ENCODE measurements around the gene POLR2A. TPM values are rescaled to one million over a fixed set of nuclear protein-coding genes. Genes with fewer than 3 reads are reported as not detected.
A peak's percentile ranks its signal among the peaks of the same experiment; 100 is the strongest.

POLR2A gene
- total and polyA plus RNA-seq, 8 donors, result 24.5 to 83.6 (median 53.8) TPM

DNA sequence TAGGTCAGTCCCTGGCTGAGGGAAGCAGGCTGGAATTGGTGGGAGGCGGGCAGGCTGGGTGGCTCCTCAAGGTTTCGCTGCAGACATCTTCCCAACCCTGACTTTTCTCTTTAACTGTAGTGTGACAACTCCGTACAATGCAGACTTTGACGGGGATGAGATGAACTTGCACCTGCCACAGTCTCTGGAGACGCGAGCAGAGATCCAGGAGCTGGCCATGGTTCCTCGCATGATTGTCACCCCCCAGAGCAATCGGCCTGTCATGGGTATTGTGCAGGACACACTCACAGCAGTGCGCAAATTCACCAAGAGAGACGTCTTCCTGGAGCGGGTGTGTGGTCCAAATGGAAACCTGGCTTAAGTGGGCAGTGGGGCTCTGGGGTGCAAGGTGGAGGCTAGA, 15.0 kb downstream of the POLR2A start:
- TF ChIP-seq, protein P1, sequence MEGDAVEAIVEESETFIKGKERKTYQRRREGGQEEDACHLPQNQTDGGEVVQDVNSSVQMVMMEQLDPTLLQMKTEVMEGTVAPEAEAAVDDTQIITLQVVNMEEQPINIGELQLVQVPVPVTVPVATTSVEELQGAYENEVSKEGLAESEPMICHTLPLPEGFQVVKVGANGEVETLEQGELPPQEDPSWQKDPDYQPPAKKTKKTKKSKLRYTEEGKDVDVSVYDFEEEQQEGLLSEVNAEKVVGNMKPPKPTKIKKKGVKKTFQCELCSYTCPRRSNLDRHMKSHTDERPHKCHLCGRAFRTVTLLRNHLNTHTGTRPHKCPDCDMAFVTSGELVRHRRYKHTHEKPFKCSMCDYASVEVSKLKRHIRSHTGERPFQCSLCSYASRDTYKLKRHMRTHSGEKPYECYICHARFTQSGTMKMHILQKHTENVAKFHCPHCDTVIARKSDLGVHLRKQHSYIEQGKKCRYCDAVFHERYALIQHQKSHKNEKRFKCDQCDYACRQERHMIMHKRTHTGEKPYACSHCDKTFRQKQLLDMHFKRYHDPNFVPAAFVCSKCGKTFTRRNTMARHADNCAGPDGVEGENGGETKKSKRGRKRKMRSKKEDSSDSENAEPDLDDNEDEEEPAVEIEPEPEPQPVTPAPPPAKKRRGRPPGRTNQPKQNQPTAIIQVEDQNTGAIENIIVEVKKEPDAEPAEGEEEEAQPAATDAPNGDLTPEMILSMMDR (IDR thresholded peaks at IDR 0.05), result no peak

GRCh38 chr17:7501729-7502128, 17.6 kb downstream of the POLR2A start:
- Histone ChIP-seq H3K36me3 (peaks cover 9 to 83% (median 70%) of the 10 kb centered on the region in 3 donors), H3K27me3 (no peaks in the 10 kb centered on the region), H3K9me3 (no peaks in the 10 kb centered on the region), H3K4me1 (no peaks in the 10 kb centered on the region), H3K4me3 (no peak overlapping the region), H3K27ac (no peak overlapping the region)
- TF ChIP-seq, protein P1 (IDR thresholded peaks at IDR 0.05), result no peak
- WGBS, 2 donors, result 81 to 82% methylated on average over 14 of the region's 14 CpGs
- intact Hi-C loops (cut with DNase I), result no loop called here
- DNase-seq (no peak), FAIRE-seq (no peak), ATAC-seq (no peak)

More for the DNA sequence above, 15.0 kb downstream of the POLR2A start:
- ATAC-seq (no peak), DNase-seq (no peak), FAIRE-seq (no peak)
- Histone ChIP-seq H3K36me3 (peaks cover 9 to 75% (median 70%) of the 10 kb centered on the region in 3 donors), H3K4me3 (no peak overlapping the region), H3K27ac (no peak overlapping the region), H3K4me1 (no peaks in the 10 kb centered on the region), H3K27me3 (no peaks in the 10 kb centered on the region), H3K9me3 (no peaks in the 10 kb centered on the region)
- intact Hi-C loops (cut with DNase I), result no loop called here
- WGBS, 2 donors, result 83 to 84% methylated on average over 11 of the region's 11 CpGs

GRCh38 chr17:7502171-7502847, 18.1 kb downstream of the POLR2A start:
- Histone ChIP-seq H3K27me3 (no peaks in the 10 kb centered on the region), H3K4me1 (no peaks in the 10 kb centered on the region), H3K27ac (no peak overlapping the region), H3K4me3 (no peak overlapping the region), H3K9me3 (no peaks in the 10 kb centered on the region), H3K36me3 (peaks cover 9 to 79% (median 65%) of the 10 kb centered on the region in 3 donors)
- intact Hi-C loops (cut with DNase I), result no loop called here
- no peak for ATAC-seq
- TF ChIP-seq, protein P1 (IDR thresholded peaks at IDR 0.05), result no peak
- WGBS, 2 donors, result 93 to 94% methylated on average over 20 of the region's 20 CpGs
- no peak for DNase-seq
- no peak for FAIRE-seq

GRCh38 chr17:7502987-7503386, 18.8 kb downstream of the POLR2A start:
- ATAC-seq (peak in 3 of 4 donors; percentile 5 to 57 (median 35)), FAIRE-seq (no peak), DNase-seq (no peak)
- 85 to 86% methylated on average over 14 of the region's 14 CpGs for WGBS, 2 donors
- Histone ChIP-seq H3K9me3 (no peaks in the 10 kb centered on the region), H3K27me3 (no peaks in the 10 kb centered on the region), H3K4me3 (no peak overlapping the region), H3K36me3 (peaks cover 9 to 79% (median 58%) of the 10 kb centered on the region in 3 donors), H3K27ac (no peak overlapping the region), H3K4me1 (no peaks in the 10 kb centered on the region)
- intact Hi-C loops (cut with DNase I), result no loop called here
- TF ChIP-seq, protein P1 (IDR thresholded peaks at IDR 0.05), result no peak

GRCh38 chr17:7503521-7503920, 19.4 kb downstream of the POLR2A start:
- H3K4me3 ChIP-seq, result no peak overlapping the region
- ATAC-seq, result no peak
- WGBS, 2 donors, result 87 to 90% methylated on average over 8 of the region's 8 CpGs
- no peaks in the 10 kb centered on the region for H3K9me3 ChIP-seq
- intact Hi-C loops (cut with DNase I), result no loop called here
- no peak for DNase-seq
- H3K4me1 ChIP-seq, result no peaks in the 10 kb centered on the region
- no peak for FAIRE-seq
- H3K27me3 ChIP-seq, result no peaks in the 10 kb centered on the region
- H3K36me3 ChIP-seq, result peaks cover 9 to 80% (median 53%) of the 10 kb centered on the region in 3 donors
- TF ChIP-seq, protein P1 (IDR thresholded peaks at IDR 0.05), result no peak
- H3K27ac ChIP-seq, result no peak overlapping the region

All from pancreas (tissue), 10 donors.